IPS-18c (cell line): ENCODE data around the gene DPEP2.
"Not testable (repeated sequence)": the region's sequence is repeated elsewhere in the genome, so short reads cannot be mapped to it uniquely, and the experiment has no call there.

Experiments used
- H3K4me3 ChIP-seq: 2 replicates; pipeline ENCODE4 v1.7.0; 2013; ENCODE audit warnings: low read depth, mild to moderate bottlenecking, low read length, moderate library complexity; ENCODE audit not compliant: insufficient read depth
- H3K9me3 ChIP-seq: one replicate; pipeline ENCODE4 v1.6.1; 2013; ENCODE audit warnings: mild to moderate bottlenecking, low read length, moderate library complexity; ENCODE audit not compliant: control insufficient read depth, insufficient read depth

The DPEP2 gene

DNA sequence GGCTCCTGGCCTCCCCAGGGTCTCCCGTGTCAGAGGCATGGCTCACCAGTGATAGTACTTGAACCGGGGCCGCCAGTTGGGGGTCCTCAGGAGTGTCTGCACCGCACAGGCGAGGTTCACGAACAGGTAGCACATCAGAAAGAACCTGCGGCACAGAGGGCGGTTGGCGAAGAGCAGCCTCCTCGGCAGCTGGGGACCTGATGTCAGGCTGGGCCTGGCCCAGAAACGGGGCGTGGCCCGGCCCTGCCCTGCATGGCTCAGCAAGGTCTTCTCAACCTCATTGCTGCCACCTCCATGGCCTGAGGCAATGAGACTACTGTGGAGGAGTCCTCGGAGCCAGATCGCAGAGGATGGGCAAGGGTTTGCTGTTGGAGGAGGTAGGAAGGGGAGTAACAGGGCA lies 51.3 kb downstream of the DPEP2 start:
- no peak overlapping the region for H3K4me3 ChIP-seq

GRCh38 chr16:67946966-67947558 lies 52.2 kb downstream of the DPEP2 start:
- Histone ChIP-seq H3K9me3 (no peaks in the 10 kb centered on the region), H3K4me3 (no peak overlapping the region)

More for the DNA sequence above, 51.3 kb downstream of the DPEP2 start:
- H3K9me3 ChIP-seq = no peaks in the 10 kb centered on the region

GRCh38 chr16:67946128-67946569 lies 53.1 kb downstream of the DPEP2 start:
- H3K9me3 ChIP-seq = no peaks in the 10 kb centered on the region

DNA sequence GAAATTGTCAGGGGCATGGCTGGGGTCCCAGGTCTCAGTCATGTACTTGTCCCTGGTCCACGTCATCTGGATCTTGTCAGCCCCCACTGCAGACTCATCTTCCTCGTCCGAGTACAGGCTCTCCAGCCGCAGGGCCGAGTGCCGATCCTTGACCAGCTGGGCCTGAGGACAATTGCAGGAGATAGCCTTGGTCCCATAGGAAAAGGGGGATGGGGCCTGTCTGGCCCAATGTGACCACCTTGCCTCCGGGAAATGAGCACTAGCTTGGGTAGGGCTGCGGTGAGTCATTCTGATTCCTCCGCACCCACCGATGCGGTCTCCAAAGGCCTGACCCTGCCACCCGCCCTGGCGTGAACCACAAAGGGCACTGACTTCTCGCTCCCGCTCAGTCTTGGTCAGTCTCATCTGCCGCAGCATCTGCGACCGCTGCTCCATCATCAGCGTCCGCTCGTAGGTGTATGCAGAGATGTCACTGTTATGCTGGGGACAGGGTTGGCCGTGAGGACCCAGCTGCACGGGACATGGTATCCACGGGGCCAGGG lies 53.8 kb downstream of the DPEP2 start:
- H3K4me3 ChIP-seq = no peak overlapping the region
- no peaks in the 10 kb centered on the region for H3K9me3 ChIP-seq

More at GRCh38 chr16:67946128-67946569, 53.1 kb downstream of the DPEP2 start:
- H3K4me3 ChIP-seq = no peak overlapping the region

GRCh38 chr16:67944690-67945391 lies 54.4 kb downstream of the DPEP2 start:
- H3K4me3 ChIP-seq = no peak overlapping the region
- H3K9me3 ChIP-seq = no peaks in the 10 kb centered on the region

- H3K4me3 ChIP-seq = no peak within 1 kb of the TSS
- no peaks in the 10 kb centered on the region for H3K9me3 ChIP-seq
Observed at GRCh38 chr16:67943619-67944504, 55.4 kb downstream of the DPEP2 start, which contains the start of gene LCAT. Gene LCAT (minus strand): TSS chr16:67944120. CDS start chr16:67944101, 19 bp downstream.

- H3K9me3 ChIP-seq = no peaks in the 10 kb centered on the region
- no peak overlapping the region for H3K4me3 ChIP-seq
Observed at GRCh38 chr16:67943256-67943618, 56.0 kb downstream of the DPEP2 start.

- H3K9me3 ChIP-seq = no peaks in the 10 kb centered on the region
- no peak overlapping the region for H3K4me3 ChIP-seq
Observed at GRCh38 chr16:67942510-67943255, 56.6 kb downstream of the DPEP2 start.

DNA sequence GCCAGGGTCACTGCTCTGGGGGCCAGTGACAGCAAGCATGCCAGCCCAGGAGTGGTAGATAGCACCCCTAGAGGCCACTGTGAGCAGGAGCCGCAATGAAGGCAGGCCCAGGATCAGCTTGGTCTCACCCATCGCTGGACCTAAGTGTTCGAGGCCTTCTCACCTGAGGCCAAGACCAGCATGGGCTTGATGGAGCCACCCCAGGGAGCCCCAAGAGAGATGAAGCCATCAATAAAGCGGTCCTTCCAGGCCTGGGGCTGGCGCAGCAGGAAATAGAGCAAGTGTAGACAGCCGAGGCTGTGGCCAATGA lies 57.1 kb downstream of the DPEP2 start:
- no peaks in the 10 kb centered on the region for H3K9me3 ChIP-seq
- no peak overlapping the region for H3K4me3 ChIP-seq

DNA sequence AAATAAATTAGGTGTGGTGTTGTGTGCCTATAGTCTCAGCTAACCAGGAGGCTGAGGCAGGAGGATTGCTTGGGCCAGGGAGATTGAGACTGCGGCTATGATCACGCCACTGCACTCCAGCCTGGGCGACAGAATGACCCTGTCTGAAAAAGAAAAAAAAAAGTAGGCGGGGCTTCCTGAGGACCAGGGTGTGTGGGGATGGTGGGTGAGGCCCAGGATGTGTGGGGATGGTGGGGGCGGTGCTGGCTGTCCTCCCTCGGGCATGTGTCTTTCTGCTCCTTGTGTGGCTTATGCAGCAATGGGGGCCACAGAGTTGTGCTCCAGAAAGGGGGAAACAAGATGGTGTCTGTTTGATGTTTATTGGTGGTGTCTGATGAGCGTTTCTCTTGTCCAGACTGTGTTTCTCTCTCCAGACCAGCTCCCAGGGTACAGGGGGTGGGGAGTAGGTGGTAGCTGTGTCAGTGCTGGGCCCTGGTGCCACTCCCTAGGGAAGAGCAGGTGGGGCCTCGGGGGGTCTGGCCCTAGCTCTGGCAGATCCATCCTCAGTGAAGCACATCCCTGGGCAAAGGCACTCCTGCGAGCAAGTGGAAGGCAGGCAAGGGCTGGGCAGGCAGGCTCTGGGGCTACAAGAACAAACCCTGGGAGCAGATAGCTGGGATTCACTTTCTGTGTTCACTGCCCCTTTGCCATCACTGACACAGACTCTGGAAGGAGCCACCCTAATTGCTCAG lies 57.6 kb downstream of the DPEP2 start:
- Histone ChIP-seq H3K9me3 (no peaks in the 10 kb centered on the region), H3K4me3 (no peak overlapping the region; the same call in 1 of the 2 replicates)

GRCh38 chr16:67940446-67941089 lies 58.7 kb downstream of the DPEP2 start:
- H3K4me3 ChIP-seq = no peak overlapping the region
- H3K9me3 ChIP-seq = no peaks in the 10 kb centered on the region

- Histone ChIP-seq H3K9me3 (no peaks in the 10 kb centered on the region), H3K4me3 (no peak overlapping the region)
Observed at GRCh38 chr16:67939507-67940445, 59.5 kb downstream of the DPEP2 start.

- not testable (repeated sequence) for H3K4me3 ChIP-seq, H3K9me3 ChIP-seq
Observed at GRCh38 chr16:67937713-67938112, 61.6 kb downstream of the DPEP2 start.
